Measurements from ENCODE around the gene NPM1.
"Not testable (repeated sequence)": the region's sequence is repeated elsewhere in the genome, so short reads cannot be mapped to it uniquely, and the experiment has no call there.

Gene NPM1

DNA sequence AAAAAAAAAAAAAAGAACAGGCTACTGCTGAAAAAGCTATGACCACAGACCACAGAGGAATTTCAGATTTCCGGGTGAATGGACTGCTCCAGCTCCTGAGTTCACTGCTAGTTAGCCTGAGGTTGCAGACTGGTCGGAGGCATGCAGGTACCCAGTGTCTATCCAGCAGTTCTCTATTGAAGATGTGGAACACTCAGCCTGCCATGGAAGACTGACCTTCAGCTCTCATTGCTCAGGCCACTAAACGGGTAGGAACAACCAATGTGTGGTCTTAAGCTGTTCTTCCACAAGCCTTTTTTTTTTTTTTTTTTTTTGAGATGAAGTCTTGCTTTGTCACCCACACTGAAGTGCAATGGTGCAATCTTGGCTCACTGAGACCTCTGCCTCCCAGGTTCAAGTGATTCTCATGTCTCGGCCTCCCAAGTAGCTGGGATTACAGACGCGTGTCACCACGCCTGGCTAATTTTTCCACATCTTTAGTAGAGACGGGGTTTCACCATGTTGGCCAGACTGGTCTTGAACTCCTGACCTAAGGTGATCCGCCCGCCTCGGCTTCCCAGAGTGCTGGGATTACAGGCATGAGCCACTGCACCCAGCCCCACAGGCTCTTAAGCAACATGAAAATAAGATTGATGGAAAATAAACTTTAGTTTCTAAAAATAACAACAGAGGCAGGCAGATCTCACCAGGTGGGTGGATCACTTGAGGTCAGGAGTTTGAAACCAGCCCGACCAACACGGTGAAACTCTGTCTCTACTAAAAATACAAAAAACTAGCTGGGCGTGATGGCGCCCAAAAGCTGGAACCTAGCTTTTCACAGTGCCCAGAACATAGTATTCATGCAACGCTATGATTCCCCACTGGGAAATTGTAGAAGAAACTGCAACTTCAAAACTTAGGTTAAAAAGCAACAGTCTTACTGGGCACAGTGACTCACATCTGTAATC lies 20.0 kb upstream of the NPM1 start:
- DNase-seq (ENCODE audit: low read depth), result peak; percentile 41
- TF ChIP-seq, protein P1, sequence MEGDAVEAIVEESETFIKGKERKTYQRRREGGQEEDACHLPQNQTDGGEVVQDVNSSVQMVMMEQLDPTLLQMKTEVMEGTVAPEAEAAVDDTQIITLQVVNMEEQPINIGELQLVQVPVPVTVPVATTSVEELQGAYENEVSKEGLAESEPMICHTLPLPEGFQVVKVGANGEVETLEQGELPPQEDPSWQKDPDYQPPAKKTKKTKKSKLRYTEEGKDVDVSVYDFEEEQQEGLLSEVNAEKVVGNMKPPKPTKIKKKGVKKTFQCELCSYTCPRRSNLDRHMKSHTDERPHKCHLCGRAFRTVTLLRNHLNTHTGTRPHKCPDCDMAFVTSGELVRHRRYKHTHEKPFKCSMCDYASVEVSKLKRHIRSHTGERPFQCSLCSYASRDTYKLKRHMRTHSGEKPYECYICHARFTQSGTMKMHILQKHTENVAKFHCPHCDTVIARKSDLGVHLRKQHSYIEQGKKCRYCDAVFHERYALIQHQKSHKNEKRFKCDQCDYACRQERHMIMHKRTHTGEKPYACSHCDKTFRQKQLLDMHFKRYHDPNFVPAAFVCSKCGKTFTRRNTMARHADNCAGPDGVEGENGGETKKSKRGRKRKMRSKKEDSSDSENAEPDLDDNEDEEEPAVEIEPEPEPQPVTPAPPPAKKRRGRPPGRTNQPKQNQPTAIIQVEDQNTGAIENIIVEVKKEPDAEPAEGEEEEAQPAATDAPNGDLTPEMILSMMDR (conservative IDR thresholded peaks at IDR 0.05; ENCODE audit: control insufficient read depth, insufficient read depth, low read depth, low read length), result no peak
- H3K4me3 ChIP-seq (ENCODE audit: control insufficient read depth, low read depth, low read length), result no peak overlapping the region

DNA sequence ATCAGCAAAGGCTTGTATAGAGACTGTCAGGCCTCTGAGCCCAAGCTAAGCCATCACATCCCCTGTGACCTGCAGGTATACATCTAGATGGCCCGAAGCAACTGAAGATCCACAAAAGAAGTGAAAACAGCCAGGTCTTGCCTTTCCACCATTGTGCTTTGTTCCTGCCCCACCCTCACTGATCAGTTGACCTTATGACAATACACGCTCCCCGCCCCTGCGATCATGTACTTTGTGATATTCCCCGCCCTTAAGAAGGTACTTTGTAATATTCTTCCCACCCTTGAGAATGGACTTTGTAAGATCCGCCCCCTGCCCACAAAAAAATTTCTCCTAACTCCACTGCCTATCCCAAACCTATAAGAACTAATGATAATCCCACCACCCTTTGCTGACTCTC lies 18.6 kb upstream of the NPM1 start:
- H3K4me3 ChIP-seq (ENCODE audit: control insufficient read depth, low read depth, low read length), result no peak overlapping the region
- DNase-seq (ENCODE audit: low read depth), result no peak
- TF ChIP-seq, protein P1 (conservative IDR thresholded peaks at IDR 0.05; ENCODE audit: control insufficient read depth, insufficient read depth, low read depth, low read length), result no peak

DNA sequence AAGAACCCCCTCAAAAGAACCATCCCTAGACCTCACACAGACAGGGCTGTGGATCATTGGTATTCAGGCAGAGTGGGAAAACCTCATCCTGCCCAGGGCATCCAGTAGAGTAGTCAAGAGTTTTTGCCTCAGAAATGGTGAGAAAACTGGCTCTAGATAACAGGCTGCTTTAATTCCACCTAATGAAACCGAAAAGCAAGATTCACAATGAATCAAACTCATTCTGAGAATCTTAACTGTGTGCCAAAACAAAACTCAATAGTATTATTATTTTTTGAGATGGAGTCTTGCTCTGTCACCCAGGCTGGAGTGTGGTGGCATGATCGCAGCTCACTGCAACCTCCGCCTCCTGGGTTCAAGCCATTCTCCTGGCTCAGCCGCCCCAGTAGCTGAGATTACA lies 17.8 kb upstream of the NPM1 start:
- DNase-seq (ENCODE audit: low read depth), result no peak
- TF ChIP-seq, protein P1 (conservative IDR thresholded peaks at IDR 0.05; ENCODE audit: control insufficient read depth, insufficient read depth, low read depth, low read length), result no peak
- H3K4me3 ChIP-seq (ENCODE audit: control insufficient read depth, low read depth, low read length), result no peak overlapping the region

DNA sequence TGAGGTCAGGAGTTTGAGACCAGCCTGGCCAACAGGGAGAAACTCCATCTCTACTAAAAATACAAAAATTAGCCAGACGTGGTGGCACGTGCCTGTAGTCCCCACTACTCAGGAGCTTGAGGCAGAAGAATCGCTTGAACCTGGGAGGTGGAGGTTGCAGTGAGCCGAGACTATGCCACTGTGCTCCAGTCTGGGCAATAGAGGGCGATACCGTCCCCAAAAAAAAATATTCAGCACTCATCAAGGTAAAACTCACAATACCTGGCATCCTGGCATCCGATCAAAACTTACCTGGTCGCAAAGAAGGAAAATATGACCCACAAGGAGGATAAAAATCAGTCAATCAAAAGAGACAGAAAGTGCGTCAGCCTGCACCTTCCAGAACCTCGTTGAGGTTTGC lies 16.8 kb upstream of the NPM1 start:
- DNase-seq (ENCODE audit: low read depth), result not testable (repeated sequence)

DNA sequence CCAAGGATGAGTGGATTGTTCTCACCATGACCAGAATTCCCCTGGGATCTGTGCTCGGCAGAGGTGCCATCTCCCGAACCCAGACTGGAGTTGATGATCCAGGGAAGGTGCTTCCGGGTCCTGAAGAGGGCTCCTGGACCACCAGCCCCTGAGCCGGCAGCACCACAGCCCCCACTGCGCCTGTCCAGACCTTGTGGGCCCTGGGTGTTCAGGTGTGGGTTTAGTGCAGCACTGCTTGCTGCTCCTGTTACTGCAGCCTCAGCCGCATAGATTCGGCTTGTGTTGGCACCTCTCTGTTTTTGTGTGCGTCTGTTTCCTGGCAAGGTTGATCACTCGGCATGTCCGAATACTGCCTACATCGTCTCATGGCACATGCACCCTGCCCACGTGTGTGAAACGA lies 16.3 kb upstream of the NPM1 start:
- TF ChIP-seq, protein P1 (conservative IDR thresholded peaks at IDR 0.05; ENCODE audit: control insufficient read depth, insufficient read depth, low read depth, low read length), result no peak
- DNase-seq (ENCODE audit: low read depth), result no peak
- H3K4me3 ChIP-seq (ENCODE audit: control insufficient read depth, low read depth, low read length), result no peak overlapping the region

More for the DNA sequence above, 16.8 kb upstream of the NPM1 start:
- not testable (repeated sequence) for H3K4me3 ChIP-seq (ENCODE audit: control insufficient read depth, low read depth, low read length)
- TF ChIP-seq, protein P1 (conservative IDR thresholded peaks at IDR 0.05; ENCODE audit: control insufficient read depth, insufficient read depth, low read depth, low read length), result peak; percentile 3

DNA sequence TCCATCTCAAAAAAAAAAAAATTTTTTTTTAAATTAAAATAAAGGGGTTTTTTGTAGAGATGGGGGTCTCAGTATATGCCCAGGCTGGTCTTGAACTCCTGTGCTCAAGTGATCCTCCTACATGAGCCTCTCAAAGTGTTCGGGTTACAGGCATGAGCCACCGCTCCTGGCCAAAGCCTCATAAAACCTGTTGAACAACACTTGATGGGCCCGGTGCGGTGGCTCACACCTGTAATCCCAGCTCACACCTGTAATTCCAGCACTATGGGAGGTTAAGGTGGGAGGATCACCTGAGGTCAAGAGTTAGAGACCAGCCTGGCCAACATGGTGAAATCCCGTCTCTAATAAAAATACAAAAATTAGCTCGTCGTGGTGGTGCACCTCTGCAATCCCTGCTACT lies 7.7 kb upstream of the NPM1 start:
- TF ChIP-seq, protein P1 (conservative IDR thresholded peaks at IDR 0.05; ENCODE audit: control insufficient read depth, insufficient read depth, low read depth, low read length), result no peak
- H3K4me3 ChIP-seq (ENCODE audit: control insufficient read depth, low read depth, low read length), result no peak overlapping the region
- DNase-seq (ENCODE audit: low read depth), result no peak

DNA sequence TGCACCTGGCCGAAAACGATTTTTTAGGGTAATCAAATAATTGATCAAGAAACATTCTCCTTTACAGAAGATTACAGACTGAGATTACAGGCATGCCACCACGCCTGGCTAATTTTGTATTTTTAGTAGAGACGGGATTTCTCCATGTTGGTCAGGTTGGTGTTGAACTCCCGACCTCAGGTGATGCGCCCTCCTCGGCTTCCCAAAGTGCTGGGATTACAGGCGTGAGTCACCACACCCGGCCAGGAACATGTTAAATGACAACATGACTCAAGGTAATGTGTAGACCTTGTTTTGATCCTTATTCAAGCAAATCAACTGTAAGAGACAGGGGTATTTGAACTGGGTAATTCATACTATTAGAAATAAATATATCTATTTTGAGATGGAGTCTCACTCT lies 3.2 kb upstream of the NPM1 start:
- DNase-seq (ENCODE audit: low read depth); H3K4me3 ChIP-seq (ENCODE audit: control insufficient read depth, low read depth, low read length): not testable (repeated sequence)

DNA sequence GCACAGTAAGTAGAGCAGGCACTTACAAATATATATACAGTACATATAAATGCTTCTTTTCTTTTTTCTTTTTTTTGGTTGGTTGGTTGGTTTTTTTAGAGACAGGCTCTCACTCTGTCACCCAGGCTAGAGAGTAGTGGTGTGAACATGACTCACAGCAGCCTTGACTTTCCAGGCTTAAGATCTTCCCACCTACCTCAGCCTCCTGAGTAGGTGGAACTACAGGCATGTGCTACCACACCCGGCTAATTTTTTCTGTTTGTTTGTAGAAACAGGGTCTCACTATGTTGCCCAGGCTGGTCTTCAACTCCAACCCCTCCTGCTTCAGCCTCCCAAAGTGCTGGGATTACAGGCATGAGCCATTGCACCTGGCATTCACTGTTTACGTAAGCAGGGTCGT lies 2.6 kb upstream of the NPM1 start:
- not testable (repeated sequence) for DNase-seq (ENCODE audit: low read depth); H3K4me3 ChIP-seq (ENCODE audit: control insufficient read depth, low read depth, low read length)

Data from fibroblast of mammary gland (primary cell).